ENCODE measurements around the gene CHD3. TPM values are rescaled to one million over a fixed set of nuclear protein-coding genes. Genes with fewer than 3 reads are reported as not detected.

Gene CHD3
- total RNA-seq, 4 donors from 2014 or later: 78.9 to 117 (median 91.4) TPM

DNA sequence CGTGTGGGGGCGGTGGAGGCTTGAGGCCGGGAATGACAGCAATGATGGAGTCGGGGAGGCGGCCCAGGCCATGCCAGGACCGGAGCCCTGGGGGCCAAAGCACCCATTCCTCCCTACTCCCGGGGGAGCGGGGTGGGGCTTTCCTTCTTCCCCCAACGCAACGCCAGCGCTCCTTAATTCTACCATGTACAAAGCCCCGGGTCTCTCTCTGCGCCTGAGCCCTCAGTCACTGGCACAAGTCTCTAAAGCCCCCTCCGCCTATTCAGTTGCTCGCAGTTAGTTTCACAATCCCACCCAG is 27.7 kb downstream of the CHD3 start:
- Histone ChIP-seq H3K4me1 (peaks cover 11 to 17% of the 10 kb centered on the region in 2 donors), H3K4me3 (replicated peaks in 1 of 3) (peak overlapping the region in 2 of 3 donors; percentile 47 to 50), H3K9me3 (no peaks in the 10 kb centered on the region), H3K36me3 (peaks cover 6 to 8% of the 10 kb centered on the region in 2 donors), H3K27me3 (no peaks in the 10 kb centered on the region), H3K27ac (peak overlapping the region; percentile 94 to 96 (median 96))
- no peak for TF ChIP-seq POLR2A (IDR thresholded peaks at IDR 0.05)
- TF ChIP-seq, protein P1, sequence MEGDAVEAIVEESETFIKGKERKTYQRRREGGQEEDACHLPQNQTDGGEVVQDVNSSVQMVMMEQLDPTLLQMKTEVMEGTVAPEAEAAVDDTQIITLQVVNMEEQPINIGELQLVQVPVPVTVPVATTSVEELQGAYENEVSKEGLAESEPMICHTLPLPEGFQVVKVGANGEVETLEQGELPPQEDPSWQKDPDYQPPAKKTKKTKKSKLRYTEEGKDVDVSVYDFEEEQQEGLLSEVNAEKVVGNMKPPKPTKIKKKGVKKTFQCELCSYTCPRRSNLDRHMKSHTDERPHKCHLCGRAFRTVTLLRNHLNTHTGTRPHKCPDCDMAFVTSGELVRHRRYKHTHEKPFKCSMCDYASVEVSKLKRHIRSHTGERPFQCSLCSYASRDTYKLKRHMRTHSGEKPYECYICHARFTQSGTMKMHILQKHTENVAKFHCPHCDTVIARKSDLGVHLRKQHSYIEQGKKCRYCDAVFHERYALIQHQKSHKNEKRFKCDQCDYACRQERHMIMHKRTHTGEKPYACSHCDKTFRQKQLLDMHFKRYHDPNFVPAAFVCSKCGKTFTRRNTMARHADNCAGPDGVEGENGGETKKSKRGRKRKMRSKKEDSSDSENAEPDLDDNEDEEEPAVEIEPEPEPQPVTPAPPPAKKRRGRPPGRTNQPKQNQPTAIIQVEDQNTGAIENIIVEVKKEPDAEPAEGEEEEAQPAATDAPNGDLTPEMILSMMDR (IDR thresholded peaks at IDR 0.05): no peak
- 43 to 50% methylated on average over 14 to 15 of the region's 15 CpGs for WGBS, 2 donors
- intact Hi-C loops (cut with DNase I): no loop called here
- DNase-seq: no peak

GRCh38 chr17:7916808-7917207 is 28.2 kb downstream of the CHD3 start:
- Histone ChIP-seq H3K36me3 (peaks cover 1 to 3% of the 10 kb centered on the region in 2 donors), H3K4me3 (replicated peaks in 1 of 3) (no peak overlapping the region), H3K27me3 (no peaks in the 10 kb centered on the region), H3K9me3 (no peaks in the 10 kb centered on the region), H3K4me1 (peaks cover 11 to 17% of the 10 kb centered on the region in 2 donors), H3K27ac (peak overlapping the region in 2 of 3 donors; percentile 94 to 96)
- no peak for DNase-seq
- 65 to 89% methylated on average over 2 of the region's 2 CpGs for WGBS, 2 donors
- TF ChIP-seq POLR2A (IDR thresholded peaks at IDR 0.05): no peak
- TF ChIP-seq, protein P1 (IDR thresholded peaks at IDR 0.05): no peak
- intact Hi-C loops (cut with DNase I): no loop called here

- Histone ChIP-seq H3K4me3 (replicated peaks in 1 of 3) (peak overlapping the region in 2 of 3 donors; percentile 1 to 28), H3K27me3 (no peaks in the 10 kb centered on the region), H3K36me3 (no peaks in the 10 kb centered on the region), H3K9me3 (no peaks in the 10 kb centered on the region), H3K27ac (peak overlapping the region; percentile 14 to 82 (median 69)), H3K4me1 (peaks cover 7 to 12% of the 10 kb centered on the region in 2 donors)
- no peak for DNase-seq
- no peak for TF ChIP-seq POLR2A (IDR thresholded peaks at IDR 0.05)
- TF ChIP-seq, protein P1 (IDR thresholded peaks at IDR 0.05): no peak
- WGBS, 2 donors: 34 to 35% methylated on average over 16 of the region's 16 CpGs
- intact Hi-C loops (cut with DNase I): no loop called here
These were observed 33.8 kb downstream of the CHD3 start for GRCh38 chr17:7922269-7922844.

DNA sequence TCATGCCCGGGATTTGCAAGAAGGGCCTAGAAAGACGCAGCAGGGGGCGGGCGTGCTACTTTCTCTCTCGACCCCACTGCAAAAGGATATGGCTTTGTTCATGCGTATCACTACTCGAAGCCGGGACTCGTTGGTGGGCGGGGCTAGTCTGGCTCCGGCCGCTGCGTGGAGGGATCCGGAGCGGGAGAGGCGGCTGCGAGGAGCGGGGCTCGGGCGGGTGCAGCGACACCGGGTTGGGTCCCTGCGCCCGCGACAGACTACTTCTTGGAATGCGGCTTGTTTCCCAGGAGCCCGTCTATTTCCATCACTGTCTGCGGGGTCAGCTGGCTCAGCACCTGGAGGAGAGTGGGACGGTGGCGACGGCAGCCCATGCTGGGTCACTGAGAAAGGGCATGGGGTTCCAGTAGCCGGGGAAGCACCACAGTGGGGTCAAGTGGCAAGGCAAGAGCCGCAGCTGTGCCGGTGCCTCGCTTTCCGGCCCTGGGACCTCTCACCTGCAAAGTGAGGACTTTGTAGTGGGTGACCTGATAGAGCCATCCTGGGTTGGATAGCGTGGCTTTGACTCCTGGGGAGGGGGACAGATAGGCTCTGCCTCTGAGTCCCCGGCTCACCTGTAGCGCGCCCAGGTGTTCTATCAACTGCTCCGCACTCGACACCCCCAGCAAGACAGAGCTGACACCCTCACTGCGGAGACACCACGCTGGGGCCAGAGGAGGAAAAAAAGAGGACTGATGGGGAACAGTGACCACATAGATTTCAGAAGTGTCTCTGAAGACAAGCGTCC is 34.4 kb downstream of the CHD3 start:
- Histone ChIP-seq H3K27ac (peak overlapping the region; percentile 14 to 82 (median 69)), H3K4me1 (peaks cover 7 to 12% of the 10 kb centered on the region in 2 donors), H3K4me3 (replicated peaks in 1 of 3) (peak overlapping the region in 2 of 3 donors; percentile 1 to 28), H3K27me3 (no peaks in the 10 kb centered on the region), H3K9me3 (no peaks in the 10 kb centered on the region), H3K36me3 (no peaks in the 10 kb centered on the region)
- intact Hi-C loops (cut with DNase I): no loop called here
- DNase-seq: peak; percentile 82 to 88
- WGBS, 2 donors: 18 to 35% methylated on average over 26 to 40 of the region's 45 CpGs
- TF ChIP-seq, protein P1 (IDR thresholded peaks at IDR 0.05): no peak
- TF ChIP-seq POLR2A (IDR thresholded peaks at IDR 0.05): peak in 1 of 2 donors; percentile 66

GRCh38 chr17:7927596-7927995 is 39.0 kb downstream of the CHD3 start:
- H3K4me1 ChIP-seq: peaks cover 12 to 14% of the 10 kb centered on the region in 2 donors
- no peak for DNase-seq
- H3K27ac ChIP-seq: no peak overlapping the region
- intact Hi-C loops (cut with DNase I): loop anchor here (5.0 kb wide), 1 partner anchor 65 kb away; no protein-coding TSS in a partner anchor
- no peaks in the 10 kb centered on the region for H3K36me3 ChIP-seq
- no peak overlapping the region for H3K4me3 ChIP-seq (replicated peaks in 1 of 3)
- TF ChIP-seq POLR2A (IDR thresholded peaks at IDR 0.05): no peak
- TF ChIP-seq, protein P1 (IDR thresholded peaks at IDR 0.05): no peak
- WGBS, 2 donors: 85 to 90% methylated on average over 3 of the region's 3 CpGs
- no peaks in the 10 kb centered on the region for H3K27me3 ChIP-seq
- no peaks in the 10 kb centered on the region for H3K9me3 ChIP-seq

Data from thyroid gland (tissue), 4 donors.